ENCODE results near the gene SNAPIN. TPM values are rescaled to one million over a fixed set of nuclear protein-coding genes. Genes with fewer than 3 reads are reported as not detected.

The SNAPIN gene
- total RNA-seq, 1 experiment from 2014 or later: 23.4 TPM

DNA sequence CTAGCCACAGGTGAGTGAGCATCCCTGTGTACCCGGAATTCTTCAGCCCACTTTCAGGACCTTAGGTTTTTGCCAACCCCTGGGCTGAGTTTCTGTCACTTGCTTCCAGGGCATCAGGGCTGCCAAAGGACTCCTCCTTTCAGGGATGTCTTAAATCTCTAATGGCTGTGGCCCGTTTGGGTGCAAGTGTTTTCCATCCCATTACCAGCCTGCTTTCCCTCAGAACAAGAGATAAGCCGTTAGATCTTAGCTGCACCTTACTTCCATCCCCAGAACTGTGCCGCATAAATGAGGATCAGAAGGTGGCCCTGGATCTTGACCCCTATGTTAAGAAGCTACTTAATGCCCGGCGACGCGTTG lies 652 bp downstream of the SNAPIN start (continued):
- TF ChIP-seq NR3C1 (CRISPR knock-in tag; conservative IDR thresholded peaks at IDR 0.05; ENCODE audit: low read depth) (no peak), NFYB (CRISPR knock-in tag; conservative IDR thresholded peaks at IDR 0.05; ENCODE audit: low read depth) (no peak)
- TF ChIP-seq, protein P1, sequence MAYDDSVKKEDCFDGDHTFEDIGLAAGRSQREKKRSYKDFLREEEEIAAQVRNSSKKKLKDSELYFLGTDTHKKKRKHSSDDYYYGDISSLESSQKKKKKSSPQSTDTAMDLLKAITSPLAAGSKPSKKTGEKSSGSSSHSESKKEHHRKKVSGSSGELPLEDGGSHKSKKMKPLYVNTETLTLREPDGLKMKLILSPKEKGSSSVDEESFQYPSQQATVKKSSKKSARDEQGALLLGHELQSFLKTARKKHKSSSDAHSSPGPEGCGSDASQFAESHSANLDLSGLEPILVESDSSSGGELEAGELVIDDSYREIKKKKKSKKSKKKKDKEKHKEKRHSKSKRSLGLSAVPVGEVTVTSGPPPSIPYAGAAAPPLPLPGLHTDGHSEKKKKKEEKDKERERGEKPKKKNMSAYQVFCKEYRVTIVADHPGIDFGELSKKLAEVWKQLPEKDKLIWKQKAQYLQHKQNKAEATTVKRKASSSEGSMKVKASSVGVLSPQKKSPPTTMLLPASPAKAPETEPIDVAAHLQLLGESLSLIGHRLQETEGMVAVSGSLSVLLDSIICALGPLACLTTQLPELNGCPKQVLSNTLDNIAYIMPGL (CRISPR knock-in tag; IDR thresholded peaks at IDR 0.05): no peak
- TF ChIP-seq, protein P2, sequence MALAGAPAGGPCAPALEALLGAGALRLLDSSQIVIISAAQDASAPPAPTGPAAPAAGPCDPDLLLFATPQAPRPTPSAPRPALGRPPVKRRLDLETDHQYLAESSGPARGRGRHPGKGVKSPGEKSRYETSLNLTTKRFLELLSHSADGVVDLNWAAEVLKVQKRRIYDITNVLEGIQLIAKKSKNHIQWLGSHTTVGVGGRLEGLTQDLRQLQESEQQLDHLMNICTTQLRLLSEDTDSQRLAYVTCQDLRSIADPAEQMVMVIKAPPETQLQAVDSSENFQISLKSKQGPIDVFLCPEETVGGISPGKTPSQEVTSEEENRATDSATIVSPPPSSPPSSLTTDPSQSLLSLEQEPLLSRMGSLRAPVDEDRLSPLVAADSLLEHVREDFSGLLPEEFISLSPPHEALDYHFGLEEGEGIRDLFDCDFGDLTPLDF (CRISPR knock-in tag; IDR thresholded peaks at IDR 0.05): no peak

DNA sequence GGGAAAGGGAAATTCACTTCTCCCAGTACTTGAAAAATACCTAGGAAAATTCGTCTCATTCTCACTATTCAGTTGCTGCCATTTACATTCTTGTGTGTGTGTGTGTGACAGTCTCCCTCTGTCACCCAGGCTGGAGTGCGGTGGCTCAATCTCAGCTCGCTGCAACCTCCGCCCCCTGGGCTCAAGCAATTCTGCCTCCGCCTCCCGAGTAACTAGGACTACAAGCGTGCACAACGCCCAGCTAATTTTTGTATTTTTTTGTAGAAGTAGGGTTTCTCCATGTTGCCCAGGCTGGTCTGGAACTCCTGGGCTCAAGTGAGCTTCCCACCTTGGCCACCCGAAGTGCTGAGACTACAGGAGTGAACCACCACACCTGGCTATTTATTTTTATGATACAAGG lies 1.2 kb downstream of the SNAPIN start:
- DNase-seq (ENCODE audit: low spot score) (no peak), ATAC-seq (no peak)
- Mint-ChIP-seq H3K27me3 (ENCODE audit: low read depth) (no peaks in the 10 kb centered on the region), H3K27ac (peak overlapping the region; percentile 88), H3K4me1 (peaks cover 8% of the 10 kb centered on the region), H3K4me3 (peak overlapping the region; percentile 92), H3K9me3 (no peaks in the 10 kb centered on the region), H3K36me3 (peaks cover 44% of the 10 kb centered on the region)
- ChIA-PET CTCF (interaction anchor here (0.6 kb wide), 1 partner anchor 162 kb away, joined by 4 read pairs; no protein-coding TSS in a partner anchor), POLR2A (interaction anchor here (0.8 to 2.4 kb wide), 3 partner anchors 11 to 26 kb away, joined by 3 to 11 read pairs (median 5); partner anchors contain the start of gene CHTOP)
- no peak for TF ChIP-seq GRHL2 (CRISPR knock-in tag; IDR thresholded peaks at IDR 0.05; ENCODE audit: insufficient replicate concordance, severe bottlenecking)
- no peak for TF ChIP-seq ATF1 (CRISPR knock-in tag; IDR thresholded peaks at IDR 0.05)
- no peak for TF ChIP-seq ZNF317 (CRISPR knock-in tag; IDR thresholded peaks at IDR 0.05; ENCODE audit: borderline replicate concordance, low read depth)
- TF ChIP-seq, protein P3, sequence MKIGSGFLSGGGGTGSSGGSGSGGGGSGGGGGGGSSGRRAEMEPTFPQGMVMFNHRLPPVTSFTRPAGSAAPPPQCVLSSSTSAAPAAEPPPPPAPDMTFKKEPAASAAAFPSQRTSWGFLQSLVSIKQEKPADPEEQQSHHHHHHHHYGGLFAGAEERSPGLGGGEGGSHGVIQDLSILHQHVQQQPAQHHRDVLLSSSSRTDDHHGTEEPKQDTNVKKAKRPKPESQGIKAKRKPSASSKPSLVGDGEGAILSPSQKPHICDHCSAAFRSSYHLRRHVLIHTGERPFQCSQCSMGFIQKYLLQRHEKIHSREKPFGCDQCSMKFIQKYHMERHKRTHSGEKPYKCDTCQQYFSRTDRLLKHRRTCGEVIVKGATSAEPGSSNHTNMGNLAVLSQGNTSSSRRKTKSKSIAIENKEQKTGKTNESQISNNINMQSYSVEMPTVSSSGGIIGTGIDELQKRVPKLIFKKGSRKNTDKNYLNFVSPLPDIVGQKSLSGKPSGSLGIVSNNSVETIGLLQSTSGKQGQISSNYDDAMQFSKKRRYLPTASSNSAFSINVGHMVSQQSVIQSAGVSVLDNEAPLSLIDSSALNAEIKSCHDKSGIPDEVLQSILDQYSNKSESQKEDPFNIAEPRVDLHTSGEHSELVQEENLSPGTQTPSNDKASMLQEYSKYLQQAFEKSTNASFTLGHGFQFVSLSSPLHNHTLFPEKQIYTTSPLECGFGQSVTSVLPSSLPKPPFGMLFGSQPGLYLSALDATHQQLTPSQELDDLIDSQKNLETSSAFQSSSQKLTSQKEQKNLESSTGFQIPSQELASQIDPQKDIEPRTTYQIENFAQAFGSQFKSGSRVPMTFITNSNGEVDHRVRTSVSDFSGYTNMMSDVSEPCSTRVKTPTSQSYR (CRISPR knock-in tag; IDR thresholded peaks at IDR 0.05): no peak
- TF ChIP-seq RELA (CRISPR knock-in tag; IDR thresholded peaks at IDR 0.05; ENCODE audit: borderline replicate concordance): no peak
- no peak for TF ChIP-seq SMAD3 (CRISPR knock-in tag; IDR thresholded peaks at IDR 0.05; ENCODE audit: borderline replicate concordance)
- no peak for TF ChIP-seq ESRRA (CRISPR knock-in tag; IDR thresholded peaks at IDR 0.05; ENCODE audit: borderline replicate concordance)
- no peak for TF ChIP-seq ZNF263 (CRISPR knock-in tag; IDR thresholded peaks at IDR 0.05; ENCODE audit: low read depth)
- TF ChIP-seq, protein P4, sequence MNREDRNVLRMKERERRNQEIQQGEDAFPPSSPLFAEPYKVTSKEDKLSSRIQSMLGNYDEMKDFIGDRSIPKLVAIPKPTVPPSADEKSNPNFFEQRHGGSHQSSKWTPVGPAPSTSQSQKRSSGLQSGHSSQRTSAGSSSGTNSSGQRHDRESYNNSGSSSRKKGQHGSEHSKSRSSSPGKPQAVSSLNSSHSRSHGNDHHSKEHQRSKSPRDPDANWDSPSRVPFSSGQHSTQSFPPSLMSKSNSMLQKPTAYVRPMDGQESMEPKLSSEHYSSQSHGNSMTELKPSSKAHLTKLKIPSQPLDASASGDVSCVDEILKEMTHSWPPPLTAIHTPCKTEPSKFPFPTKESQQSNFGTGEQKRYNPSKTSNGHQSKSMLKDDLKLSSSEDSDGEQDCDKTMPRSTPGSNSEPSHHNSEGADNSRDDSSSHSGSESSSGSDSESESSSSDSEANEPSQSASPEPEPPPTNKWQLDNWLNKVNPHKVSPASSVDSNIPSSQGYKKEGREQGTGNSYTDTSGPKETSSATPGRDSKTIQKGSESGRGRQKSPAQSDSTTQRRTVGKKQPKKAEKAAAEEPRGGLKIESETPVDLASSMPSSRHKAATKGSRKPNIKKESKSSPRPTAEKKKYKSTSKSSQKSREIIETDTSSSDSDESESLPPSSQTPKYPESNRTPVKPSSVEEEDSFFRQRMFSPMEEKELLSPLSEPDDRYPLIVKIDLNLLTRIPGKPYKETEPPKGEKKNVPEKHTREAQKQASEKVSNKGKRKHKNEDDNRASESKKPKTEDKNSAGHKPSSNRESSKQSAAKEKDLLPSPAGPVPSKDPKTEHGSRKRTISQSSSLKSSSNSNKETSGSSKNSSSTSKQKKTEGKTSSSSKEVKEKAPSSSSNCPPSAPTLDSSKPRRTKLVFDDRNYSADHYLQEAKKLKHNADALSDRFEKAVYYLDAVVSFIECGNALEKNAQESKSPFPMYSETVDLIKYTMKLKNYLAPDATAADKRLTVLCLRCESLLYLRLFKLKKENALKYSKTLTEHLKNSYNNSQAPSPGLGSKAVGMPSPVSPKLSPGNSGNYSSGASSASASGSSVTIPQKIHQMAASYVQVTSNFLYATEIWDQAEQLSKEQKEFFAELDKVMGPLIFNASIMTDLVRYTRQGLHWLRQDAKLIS (CRISPR knock-in tag; IDR thresholded peaks at IDR 0.05; ENCODE audit: borderline replicate concordance): no peak
- TF ChIP-seq ZNF671 (CRISPR knock-in tag; IDR thresholded peaks at IDR 0.05): no peak
- no peak for TF ChIP-seq NFE2L1 (CRISPR knock-in tag; IDR thresholded peaks at IDR 0.05)
- TF ChIP-seq CREM (CRISPR knock-in tag; IDR thresholded peaks at IDR 0.05): no peak
- no peak for TF ChIP-seq JAZF1 (CRISPR knock-in tag; IDR thresholded peaks at IDR 0.05)
- TF ChIP-seq FOXJ3 (CRISPR knock-in tag; IDR thresholded peaks at IDR 0.05; ENCODE audit: borderline replicate concordance): no peak
- TF ChIP-seq, protein P5, sequence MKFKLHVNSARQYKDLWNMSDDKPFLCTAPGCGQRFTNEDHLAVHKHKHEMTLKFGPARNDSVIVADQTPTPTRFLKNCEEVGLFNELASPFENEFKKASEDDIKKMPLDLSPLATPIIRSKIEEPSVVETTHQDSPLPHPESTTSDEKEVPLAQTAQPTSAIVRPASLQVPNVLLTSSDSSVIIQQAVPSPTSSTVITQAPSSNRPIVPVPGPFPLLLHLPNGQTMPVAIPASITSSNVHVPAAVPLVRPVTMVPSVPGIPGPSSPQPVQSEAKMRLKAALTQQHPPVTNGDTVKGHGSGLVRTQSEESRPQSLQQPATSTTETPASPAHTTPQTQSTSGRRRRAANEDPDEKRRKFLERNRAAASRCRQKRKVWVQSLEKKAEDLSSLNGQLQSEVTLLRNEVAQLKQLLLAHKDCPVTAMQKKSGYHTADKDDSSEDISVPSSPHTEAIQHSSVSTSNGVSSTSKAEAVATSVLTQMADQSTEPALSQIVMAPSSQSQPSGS (CRISPR knock-in tag; IDR thresholded peaks at IDR 0.05; ENCODE audit: borderline replicate concordance, low read depth): no peak
- TF ChIP-seq, protein P6, sequence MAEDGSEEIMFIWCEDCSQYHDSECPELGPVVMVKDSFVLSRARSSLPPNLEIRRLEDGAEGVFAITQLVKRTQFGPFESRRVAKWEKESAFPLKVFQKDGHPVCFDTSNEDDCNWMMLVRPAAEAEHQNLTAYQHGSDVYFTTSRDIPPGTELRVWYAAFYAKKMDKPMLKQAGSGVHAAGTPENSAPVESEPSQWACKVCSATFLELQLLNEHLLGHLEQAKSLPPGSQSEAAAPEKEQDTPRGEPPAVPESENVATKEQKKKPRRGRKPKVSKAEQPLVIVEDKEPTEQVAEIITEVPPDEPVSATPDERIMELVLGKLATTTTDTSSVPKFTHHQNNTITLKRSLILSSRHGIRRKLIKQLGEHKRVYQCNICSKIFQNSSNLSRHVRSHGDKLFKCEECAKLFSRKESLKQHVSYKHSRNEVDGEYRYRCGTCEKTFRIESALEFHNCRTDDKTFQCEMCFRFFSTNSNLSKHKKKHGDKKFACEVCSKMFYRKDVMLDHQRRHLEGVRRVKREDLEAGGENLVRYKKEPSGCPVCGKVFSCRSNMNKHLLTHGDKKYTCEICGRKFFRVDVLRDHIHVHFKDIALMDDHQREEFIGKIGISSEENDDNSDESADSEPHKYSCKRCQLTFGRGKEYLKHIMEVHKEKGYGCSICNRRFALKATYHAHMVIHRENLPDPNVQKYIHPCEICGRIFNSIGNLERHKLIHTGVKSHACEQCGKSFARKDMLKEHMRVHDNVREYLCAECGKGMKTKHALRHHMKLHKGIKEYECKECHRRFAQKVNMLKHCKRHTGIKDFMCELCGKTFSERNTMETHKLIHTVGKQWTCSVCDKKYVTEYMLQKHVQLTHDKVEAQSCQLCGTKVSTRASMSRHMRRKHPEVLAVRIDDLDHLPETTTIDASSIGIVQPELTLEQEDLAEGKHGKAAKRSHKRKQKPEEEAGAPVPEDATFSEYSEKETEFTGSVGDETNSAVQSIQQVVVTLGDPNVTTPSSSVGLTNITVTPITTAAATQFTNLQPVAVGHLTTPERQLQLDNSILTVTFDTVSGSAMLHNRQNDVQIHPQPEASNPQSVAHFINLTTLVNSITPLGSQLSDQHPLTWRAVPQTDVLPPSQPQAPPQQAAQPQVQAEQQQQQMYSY (CRISPR knock-in tag; IDR thresholded peaks at IDR 0.05): no peak

All from WTC11 (cell line).